ENCODE measurements around the gene BACH1.
"Not testable (repeated sequence)": the region's sequence is repeated elsewhere in the genome, so short reads cannot be mapped to it uniquely, and the experiment has no call there.

The BACH1 gene

DNA sequence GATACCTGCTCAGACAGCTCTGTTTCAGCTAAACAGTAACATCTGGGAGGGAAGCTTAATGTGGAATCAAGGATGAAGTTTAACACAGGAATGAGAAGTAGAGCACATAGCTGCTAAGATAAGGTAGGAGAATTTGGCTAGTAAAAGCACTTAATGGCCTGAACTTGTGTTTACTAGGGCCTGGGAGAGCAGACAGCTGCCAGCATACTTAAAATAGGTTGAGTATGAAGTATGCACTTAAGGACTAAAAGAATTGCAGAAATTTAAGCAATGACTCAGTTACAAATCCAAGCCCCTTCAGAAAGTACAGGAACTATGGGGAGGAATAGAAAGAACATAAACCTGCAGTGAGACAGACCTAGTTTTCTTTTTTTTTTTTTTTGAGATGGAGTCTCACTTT is 53.0 kb downstream of the BACH1 start:
- H3K4me2 ChIP-seq (ENCODE audit: low read length) = peak overlapping the region; percentile 7
- peaks cover 41% of the 10 kb centered on the region for H3K4me1 ChIP-seq (ENCODE audit: control insufficient read depth, insufficient read depth, low read length)
- no peak overlapping the region for H3K4me3 ChIP-seq (ENCODE audit: low read length)
- H3K27me3 ChIP-seq (ENCODE audit: control insufficient read depth, insufficient read depth, low read length) = no peaks in the 10 kb centered on the region
- no peaks in the 10 kb centered on the region for H3K9me3 ChIP-seq (replicated peaks; ENCODE audit: low read length)
- peak overlapping the region; percentile 59 for H3K9ac ChIP-seq (ENCODE audit: low read depth, low read length)
- peaks cover 33% of the 10 kb centered on the region for H3K36me3 ChIP-seq (ENCODE audit: insufficient read depth, low read length)

DNA sequence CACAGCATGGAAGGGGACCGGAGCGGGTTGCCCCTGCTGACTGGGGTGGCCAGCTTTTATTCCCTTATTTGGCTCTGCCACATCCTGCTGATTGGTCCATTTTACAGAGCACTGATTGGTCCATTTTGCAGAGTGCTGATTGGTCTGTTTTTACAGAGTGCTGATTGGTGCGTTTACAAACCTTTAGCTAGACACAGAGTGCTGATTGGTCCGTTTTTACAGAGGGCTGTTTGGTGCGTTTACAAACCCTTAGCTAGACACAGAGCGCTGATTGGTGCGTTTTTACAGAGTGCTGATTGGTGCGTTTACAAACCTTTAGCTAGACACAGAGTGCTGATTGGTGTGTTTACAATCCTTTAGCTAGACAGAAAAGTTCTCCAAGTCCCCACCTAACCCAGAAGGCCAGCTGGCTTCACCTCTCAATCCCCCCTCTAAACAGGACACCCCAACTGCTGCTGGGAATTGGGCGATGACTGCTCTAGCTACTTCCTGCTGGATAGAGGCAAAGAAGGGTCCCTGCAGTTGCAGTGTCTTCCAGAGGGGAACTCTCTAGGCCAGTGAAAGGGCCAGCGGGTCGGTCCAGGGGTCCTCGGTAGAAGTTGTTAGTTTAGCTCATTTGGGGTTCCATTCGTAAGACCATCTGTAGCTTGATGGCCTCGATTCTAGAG is 56.5 kb downstream of the BACH1 start:
- H3K27me3 ChIP-seq (ENCODE audit: control insufficient read depth, insufficient read depth, low read length); H3K9me3 ChIP-seq (replicated peaks; ENCODE audit: low read length); H3K9ac ChIP-seq (ENCODE audit: low read depth, low read length); H3K4me2 ChIP-seq (ENCODE audit: low read length); H3K4me3 ChIP-seq (ENCODE audit: low read length): not testable (repeated sequence)
- peaks cover 22% of the 10 kb centered on the region for H3K36me3 ChIP-seq (ENCODE audit: insufficient read depth, low read length)
- peaks cover 33% of the 10 kb centered on the region for H3K4me1 ChIP-seq (ENCODE audit: control insufficient read depth, insufficient read depth, low read length)

DNA sequence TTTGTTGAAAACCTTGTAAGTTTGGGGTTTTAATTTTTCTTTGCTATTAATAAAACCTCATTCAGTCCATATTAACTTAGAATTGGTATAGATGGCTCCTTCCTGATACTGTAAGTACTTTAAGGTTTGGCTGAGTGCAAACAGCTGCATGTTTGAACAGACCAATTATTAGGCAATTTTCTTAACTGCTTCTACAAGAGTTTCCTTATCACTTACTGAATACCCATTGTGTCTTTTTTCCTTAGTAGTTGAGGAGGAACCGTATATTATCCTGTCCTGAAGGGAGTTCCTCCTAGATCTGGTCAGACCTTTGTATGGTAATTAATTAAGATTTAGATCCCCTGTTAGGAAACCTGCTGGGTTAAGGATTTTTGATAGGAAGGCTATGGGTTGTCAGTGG is 57.6 kb downstream of the BACH1 start:
- H3K27me3 ChIP-seq (ENCODE audit: control insufficient read depth, insufficient read depth, low read length); H3K9ac ChIP-seq (ENCODE audit: low read depth, low read length); H3K4me2 ChIP-seq (ENCODE audit: low read length); H3K4me3 ChIP-seq (ENCODE audit: low read length); H3K9me3 ChIP-seq (replicated peaks; ENCODE audit: low read length): not testable (repeated sequence)
- H3K4me1 ChIP-seq (ENCODE audit: control insufficient read depth, insufficient read depth, low read length) = peaks cover 23% of the 10 kb centered on the region
- H3K36me3 ChIP-seq (ENCODE audit: insufficient read depth, low read length) = peaks cover 22% of the 10 kb centered on the region

GRCh38 chr21:29356810-29357209 is 58.1 kb downstream of the BACH1 start:
- Histone ChIP-seq H3K36me3 (ENCODE audit: insufficient read depth, low read length) (peaks cover 22% of the 10 kb centered on the region), H3K4me1 (ENCODE audit: control insufficient read depth, insufficient read depth, low read length) (peaks cover 18% of the 10 kb centered on the region)
- H3K27me3 ChIP-seq (ENCODE audit: control insufficient read depth, insufficient read depth, low read length); H3K4me2 ChIP-seq (ENCODE audit: low read length); H3K9ac ChIP-seq (ENCODE audit: low read depth, low read length); H3K4me3 ChIP-seq (ENCODE audit: low read length); H3K9me3 ChIP-seq (replicated peaks; ENCODE audit: low read length): not testable (repeated sequence)

DNA sequence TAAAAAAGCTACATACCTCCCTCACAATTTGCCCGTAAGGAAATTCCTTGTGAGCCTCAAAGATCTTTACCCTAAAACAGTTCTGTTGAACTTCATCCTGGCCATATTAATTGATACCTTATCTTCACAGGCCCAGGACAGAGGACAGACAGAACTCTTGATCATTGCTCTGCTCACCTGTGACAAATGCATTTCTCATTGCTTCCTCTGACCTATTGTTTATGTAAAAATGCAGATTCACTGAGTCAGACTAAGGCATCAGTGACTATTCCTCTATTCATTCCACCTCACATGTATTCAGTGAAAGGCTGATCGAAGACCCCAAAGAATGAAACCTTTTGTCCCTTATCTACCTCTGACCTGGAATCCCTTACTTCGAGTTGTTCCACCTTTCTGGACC is 61.0 kb downstream of the BACH1 start:
- Histone ChIP-seq H3K4me1 (ENCODE audit: control insufficient read depth, insufficient read depth, low read length) (peaks cover 13% of the 10 kb centered on the region), H3K27me3 (ENCODE audit: control insufficient read depth, insufficient read depth, low read length) (no peaks in the 10 kb centered on the region), H3K4me2 (ENCODE audit: low read length) (no peak overlapping the region), H3K9ac (ENCODE audit: low read depth, low read length) (no peak overlapping the region), H3K9me3 (replicated peaks; ENCODE audit: low read length) (no peaks in the 10 kb centered on the region), H3K36me3 (ENCODE audit: insufficient read depth, low read length) (peaks cover 11% of the 10 kb centered on the region), H3K4me3 (ENCODE audit: low read length) (no peak overlapping the region)

DNA sequence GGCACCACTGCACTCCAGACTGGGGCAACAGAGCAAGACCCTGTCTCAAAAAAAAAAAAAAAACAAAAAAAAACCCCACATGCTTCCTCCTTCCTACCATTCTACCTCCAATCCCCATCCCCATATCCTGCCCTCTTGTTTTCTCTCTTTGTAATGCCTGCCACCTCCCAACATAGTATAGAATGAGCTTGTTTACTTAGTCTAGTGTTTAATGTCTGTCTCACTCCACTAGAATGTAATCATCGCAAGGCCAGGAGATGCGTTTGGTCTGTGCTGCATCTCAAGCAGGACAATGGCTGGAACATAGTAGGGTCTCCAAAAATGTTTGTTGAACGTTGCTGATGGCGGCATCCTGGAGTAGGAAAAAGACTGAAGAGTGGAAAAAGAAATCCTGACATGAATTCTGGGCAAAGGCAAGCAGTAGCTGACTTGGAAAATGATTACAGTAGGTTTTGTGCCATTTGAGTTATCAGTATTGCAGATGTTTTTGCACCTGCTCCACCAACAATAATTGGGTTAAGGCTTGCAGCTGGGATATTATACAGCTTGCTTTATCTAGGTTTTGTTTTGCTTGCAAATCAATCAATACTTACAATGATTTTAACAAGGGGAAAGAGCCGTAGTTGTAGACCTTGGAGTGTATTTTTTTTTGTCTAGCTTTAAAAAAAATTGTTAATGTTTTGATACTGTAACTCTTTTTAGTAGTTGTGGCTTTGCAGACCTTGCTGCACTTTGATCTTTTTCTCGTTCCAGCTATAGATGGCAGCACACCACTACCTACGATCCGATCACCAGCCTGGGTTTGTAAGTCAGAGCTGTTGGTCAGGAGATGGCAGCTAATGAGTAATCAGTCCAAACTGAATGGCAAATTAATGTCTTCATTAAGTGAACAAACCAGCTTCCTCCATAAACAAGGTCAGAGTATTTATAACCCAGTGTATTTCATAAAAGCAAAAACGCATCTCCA is 62.4 kb downstream of the BACH1 start:
- no peak overlapping the region for H3K9ac ChIP-seq (ENCODE audit: low read depth, low read length)
- no peaks in the 10 kb centered on the region for H3K27me3 ChIP-seq (ENCODE audit: control insufficient read depth, insufficient read depth, low read length)
- H3K4me1 ChIP-seq (ENCODE audit: control insufficient read depth, insufficient read depth, low read length) = peaks cover 13% of the 10 kb centered on the region
- H3K36me3 ChIP-seq (ENCODE audit: insufficient read depth, low read length) = peaks cover 8% of the 10 kb centered on the region
- H3K4me3 ChIP-seq (ENCODE audit: low read length) = no peak overlapping the region
- no peak overlapping the region for H3K4me2 ChIP-seq (ENCODE audit: low read length)
- H3K9me3 ChIP-seq (replicated peaks; ENCODE audit: low read length) = no peaks in the 10 kb centered on the region

DNA sequence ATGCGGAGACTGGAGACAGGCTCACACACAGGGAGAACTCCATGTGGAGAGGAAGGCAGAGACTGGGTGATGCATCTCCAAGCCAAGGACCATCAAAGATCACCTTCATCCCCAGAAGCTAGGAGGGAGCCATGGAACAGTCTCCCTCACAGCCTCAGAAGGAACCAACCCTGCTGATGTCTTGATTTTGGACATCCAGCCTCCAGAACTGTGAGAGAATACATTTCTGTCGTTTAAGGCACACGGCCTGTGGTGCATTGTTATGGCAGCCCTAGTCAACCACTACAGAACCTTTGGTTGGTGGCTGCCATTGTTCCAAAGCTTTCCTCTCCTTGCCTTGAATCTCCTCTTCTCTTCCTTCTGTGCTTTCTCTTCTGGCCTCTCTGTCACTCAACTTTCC is 64.0 kb downstream of the BACH1 start:
- peaks cover 8% of the 10 kb centered on the region for H3K36me3 ChIP-seq (ENCODE audit: insufficient read depth, low read length)

DNA sequence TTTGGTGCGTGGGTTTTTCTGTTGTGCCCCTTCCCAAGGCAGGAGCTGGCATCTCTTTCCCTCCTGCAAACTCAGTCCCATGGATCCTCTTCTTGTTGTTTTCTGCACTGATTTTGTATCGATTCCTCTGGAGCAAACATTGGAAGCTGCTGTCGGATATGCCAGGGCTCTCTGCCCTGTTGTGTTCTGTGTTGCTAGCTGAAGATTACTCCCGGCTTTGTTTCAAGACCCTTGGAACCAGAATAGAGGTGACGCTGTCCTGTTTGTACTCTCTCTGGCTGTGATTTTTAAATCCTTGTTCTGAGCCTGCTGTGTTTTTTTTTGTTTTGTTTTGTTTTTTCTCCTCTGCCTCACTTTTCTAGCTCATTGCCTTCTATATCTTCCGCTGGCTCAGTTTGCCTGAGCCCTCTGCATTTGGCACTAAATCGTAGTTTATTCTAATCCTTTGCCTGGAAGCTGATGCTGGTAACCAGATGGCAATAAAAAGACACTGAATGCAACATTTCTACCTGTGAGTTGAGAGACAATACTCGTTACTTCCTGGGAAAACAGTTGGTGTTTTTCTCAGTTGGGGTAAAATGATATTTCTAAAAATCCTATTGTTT is 67.0 kb downstream of the BACH1 start:
- Histone ChIP-seq H3K4me2 (ENCODE audit: low read length) (no peak overlapping the region), H3K4me1 (ENCODE audit: control insufficient read depth, insufficient read depth, low read length) (no peaks in the 10 kb centered on the region), H3K9me3 (replicated peaks; ENCODE audit: low read length) (no peaks in the 10 kb centered on the region), H3K36me3 (ENCODE audit: insufficient read depth, low read length) (peaks cover 8% of the 10 kb centered on the region), H3K9ac (ENCODE audit: low read depth, low read length) (no peak overlapping the region), H3K4me3 (ENCODE audit: low read length) (no peak overlapping the region), H3K27me3 (ENCODE audit: control insufficient read depth, insufficient read depth, low read length) (no peaks in the 10 kb centered on the region)

More for the DNA sequence above, 64.0 kb downstream of the BACH1 start:
- Histone ChIP-seq H3K9ac (ENCODE audit: low read depth, low read length) (no peak overlapping the region), H3K9me3 (replicated peaks; ENCODE audit: low read length) (no peaks in the 10 kb centered on the region), H3K4me3 (ENCODE audit: low read length) (no peak overlapping the region), H3K4me1 (ENCODE audit: control insufficient read depth, insufficient read depth, low read length) (peaks cover 13% of the 10 kb centered on the region), H3K27me3 (ENCODE audit: control insufficient read depth, insufficient read depth, low read length) (no peaks in the 10 kb centered on the region), H3K4me2 (ENCODE audit: low read length) (no peak overlapping the region)

DNA sequence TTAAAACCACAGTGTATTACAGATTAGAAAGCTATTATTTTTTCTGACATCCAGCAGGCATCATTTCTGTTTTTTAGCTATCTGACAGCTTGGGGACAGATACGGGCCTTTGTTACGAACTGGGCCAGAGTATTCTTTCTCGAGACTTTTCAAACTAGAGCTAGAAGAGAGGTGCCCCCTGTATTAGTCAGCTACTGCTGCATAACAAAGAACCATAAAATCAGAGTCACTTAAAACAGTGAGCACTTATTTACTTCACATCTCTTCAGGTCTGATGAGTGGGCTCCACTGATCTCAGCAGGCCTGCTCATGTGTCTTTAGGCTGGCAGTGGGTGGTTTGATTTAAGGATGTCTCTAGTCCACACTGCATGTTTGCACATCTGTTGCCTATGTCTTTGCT is 67.8 kb downstream of the BACH1 start:
- peaks cover 8% of the 10 kb centered on the region for H3K36me3 ChIP-seq (ENCODE audit: insufficient read depth, low read length)
- H3K9me3 ChIP-seq (replicated peaks; ENCODE audit: low read length) = no peaks in the 10 kb centered on the region
- H3K9ac ChIP-seq (ENCODE audit: low read depth, low read length) = no peak overlapping the region
- H3K4me3 ChIP-seq (ENCODE audit: low read length) = no peak overlapping the region
- no peaks in the 10 kb centered on the region for H3K27me3 ChIP-seq (ENCODE audit: control insufficient read depth, insufficient read depth, low read length)
- no peaks in the 10 kb centered on the region for H3K4me1 ChIP-seq (ENCODE audit: control insufficient read depth, insufficient read depth, low read length)
- H3K4me2 ChIP-seq (ENCODE audit: low read length) = no peak overlapping the region

DNA sequence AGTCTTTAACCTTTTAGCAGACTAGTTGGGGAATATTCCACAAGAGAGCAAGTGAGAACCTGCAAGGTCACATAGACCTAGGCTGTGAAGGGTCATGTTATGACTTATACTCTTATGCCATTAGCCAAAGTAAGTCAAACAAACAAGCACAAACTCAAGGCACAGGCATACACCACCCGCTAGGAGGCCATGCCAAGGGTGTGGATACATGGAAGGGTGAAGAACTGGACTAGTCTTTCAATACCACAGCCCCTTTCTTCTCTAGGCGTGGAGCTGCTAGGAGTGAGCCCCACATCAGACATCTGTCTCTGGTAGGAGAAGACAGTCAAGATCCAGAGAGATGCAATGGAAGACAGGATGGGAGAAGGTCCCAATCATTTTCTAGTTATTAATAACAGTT is 68.6 kb downstream of the BACH1 start:
- Histone ChIP-seq H3K9me3 (replicated peaks; ENCODE audit: low read length) (no peaks in the 10 kb centered on the region), H3K4me3 (ENCODE audit: low read length) (no peak overlapping the region), H3K9ac (ENCODE audit: low read depth, low read length) (no peak overlapping the region), H3K4me1 (ENCODE audit: control insufficient read depth, insufficient read depth, low read length) (no peaks in the 10 kb centered on the region), H3K36me3 (ENCODE audit: insufficient read depth, low read length) (peaks cover 8% of the 10 kb centered on the region), H3K4me2 (ENCODE audit: low read length) (no peak overlapping the region), H3K27me3 (ENCODE audit: control insufficient read depth, insufficient read depth, low read length) (no peaks in the 10 kb centered on the region)

DNA sequence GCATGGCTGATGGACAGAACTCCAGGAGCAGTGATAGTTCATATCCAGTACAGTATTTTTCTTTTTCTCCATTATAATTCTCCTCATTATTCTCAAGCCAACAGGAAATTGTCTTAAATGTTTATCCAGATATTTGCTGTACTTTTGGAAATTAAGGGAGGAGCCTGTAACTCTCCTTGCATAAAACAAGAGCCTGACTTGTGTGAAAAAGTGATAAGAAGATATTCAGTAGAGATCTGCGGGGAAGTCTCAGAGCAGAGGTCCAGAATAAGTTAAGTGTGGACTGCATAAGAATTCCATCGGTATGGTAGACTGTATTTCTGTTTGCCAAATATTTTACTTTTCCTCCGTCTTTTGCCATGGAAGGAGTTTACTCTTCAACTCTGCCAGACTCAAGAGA is 70.2 kb downstream of the BACH1 start:
- Histone ChIP-seq H3K4me2 (ENCODE audit: low read length) (no peak overlapping the region), H3K4me3 (ENCODE audit: low read length) (no peak overlapping the region), H3K9ac (ENCODE audit: low read depth, low read length) (no peak overlapping the region), H3K27me3 (ENCODE audit: control insufficient read depth, insufficient read depth, low read length) (no peaks in the 10 kb centered on the region), H3K36me3 (ENCODE audit: insufficient read depth, low read length) (peaks cover 10% of the 10 kb centered on the region), H3K4me1 (ENCODE audit: control insufficient read depth, insufficient read depth, low read length) (no peaks in the 10 kb centered on the region), H3K9me3 (replicated peaks; ENCODE audit: low read length) (no peaks in the 10 kb centered on the region)

All from skeletal muscle satellite cell (primary cell).